GM21423 (cell line): ENCODE results near the gene NUMB.

ENCODE experiments used
- ATAC-seq: cut with Tn5 transposase; IDR thresholded peaks from one replicate; pipeline ENCODE4 v1.9.1; 2021; ENCODE audit warnings: mild to moderate bottlenecking, moderate library complexity; ENCODE audit not compliant: unreplicated experiment

The NUMB gene

GRCh38 chr14:73458183-73458976, at the start of gene NUMB:
Gene NUMB (minus strand): TSS chr14:73458546. CDS start chr14:73355751, 102,795 bp downstream.
- ATAC-seq = peak; percentile 88

- no peak for ATAC-seq
Observed at GRCh38 chr14:73503648-73504047, 45.3 kb upstream of the NUMB start.

DNA sequence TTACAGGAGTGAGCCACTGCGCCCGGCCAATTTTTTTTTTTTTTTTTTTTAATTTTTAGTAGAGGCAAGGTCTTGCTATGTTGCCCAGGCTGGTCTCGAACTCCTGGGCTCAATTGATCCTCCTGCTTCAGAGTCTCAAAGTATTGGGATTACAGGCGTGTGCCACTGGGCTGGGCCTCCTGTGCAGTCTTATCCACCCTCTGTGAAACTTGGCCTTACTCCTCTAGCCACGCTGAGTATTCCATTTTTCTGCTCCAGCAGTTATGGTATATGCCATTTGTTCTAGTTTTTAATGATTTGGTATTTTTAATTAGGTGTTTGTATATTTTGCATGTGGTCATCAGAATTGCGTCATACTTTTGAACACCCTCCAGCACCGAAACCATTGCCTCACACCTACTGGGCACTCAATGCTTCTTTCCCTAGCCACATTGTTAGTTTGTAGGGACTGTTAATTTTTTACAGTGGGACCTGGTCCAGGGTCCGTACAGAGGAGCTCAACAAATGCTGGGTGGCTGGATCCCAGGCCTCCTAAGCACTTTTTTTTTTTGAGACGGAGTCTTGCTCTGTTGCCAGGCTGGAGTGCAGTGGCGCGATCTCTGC, 43.8 kb upstream of the NUMB start:
- no peak for ATAC-seq

DNA sequence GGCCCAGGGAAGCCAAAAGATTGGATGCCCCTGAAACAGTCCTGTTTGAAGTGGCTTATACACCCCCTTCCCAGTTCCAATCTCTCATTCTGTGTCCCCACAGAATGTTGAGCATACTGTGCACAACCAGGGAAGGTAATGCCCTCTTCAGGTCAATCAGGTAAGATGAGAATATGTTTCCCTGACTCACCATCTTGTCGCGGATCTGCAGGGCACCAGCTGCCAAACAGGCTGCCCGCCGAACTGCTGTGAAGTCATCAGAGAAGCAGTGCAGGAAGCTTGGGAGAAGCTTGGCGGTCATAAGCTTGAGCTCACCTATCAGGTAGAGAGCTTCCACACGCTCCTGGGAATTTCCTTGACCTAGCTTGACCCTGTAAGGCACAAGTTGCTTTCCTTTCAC, 42.0 kb upstream of the NUMB start:
- no peak for ATAC-seq

- no peak for ATAC-seq
Observed at GRCh38 chr14:73494593-73494992, 36.2 kb upstream of the NUMB start.

GRCh38 chr14:73492670-73493069, 34.3 kb upstream of the NUMB start:
- no peak for ATAC-seq

GRCh38 chr14:73492043-73492552, 33.8 kb upstream of the NUMB start:
- ATAC-seq = no peak

GRCh38 chr14:73491256-73492042, 33.1 kb upstream of the NUMB start:
- peak; percentile 38 for ATAC-seq

DNA sequence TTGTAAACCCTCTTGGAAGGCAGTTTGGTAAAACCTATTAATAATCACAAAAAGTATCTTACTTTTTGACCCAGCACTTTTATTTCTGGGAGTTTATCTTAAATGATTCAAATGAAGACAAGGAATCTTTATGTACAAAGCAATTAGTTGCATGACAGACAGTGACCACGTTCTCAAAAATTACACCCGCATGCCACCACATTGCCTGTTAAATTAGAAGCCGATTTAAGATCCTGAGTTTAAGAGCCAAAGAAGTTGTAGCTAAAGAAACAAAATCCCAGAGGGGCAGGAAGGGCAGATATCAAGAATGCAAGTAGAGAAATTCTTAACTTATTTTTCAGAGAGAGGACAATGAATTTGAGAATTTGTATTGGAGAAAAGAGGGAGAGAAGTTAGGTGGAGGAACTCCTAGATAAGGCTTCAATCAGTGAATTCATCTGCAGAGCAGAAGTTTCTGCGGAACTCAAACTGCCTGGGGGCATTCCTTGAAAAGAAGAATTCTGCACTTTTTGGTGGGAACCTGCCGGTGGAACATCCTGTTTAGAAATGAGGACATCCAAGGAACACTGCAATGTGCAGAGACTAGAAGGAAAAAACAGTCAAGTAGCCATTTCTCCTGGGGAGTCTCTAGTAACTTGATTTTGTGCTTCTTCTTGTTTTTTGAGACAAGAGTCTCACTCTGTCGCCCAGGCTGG, 31.3 kb upstream of the NUMB start:
- no peak for ATAC-seq

DNA sequence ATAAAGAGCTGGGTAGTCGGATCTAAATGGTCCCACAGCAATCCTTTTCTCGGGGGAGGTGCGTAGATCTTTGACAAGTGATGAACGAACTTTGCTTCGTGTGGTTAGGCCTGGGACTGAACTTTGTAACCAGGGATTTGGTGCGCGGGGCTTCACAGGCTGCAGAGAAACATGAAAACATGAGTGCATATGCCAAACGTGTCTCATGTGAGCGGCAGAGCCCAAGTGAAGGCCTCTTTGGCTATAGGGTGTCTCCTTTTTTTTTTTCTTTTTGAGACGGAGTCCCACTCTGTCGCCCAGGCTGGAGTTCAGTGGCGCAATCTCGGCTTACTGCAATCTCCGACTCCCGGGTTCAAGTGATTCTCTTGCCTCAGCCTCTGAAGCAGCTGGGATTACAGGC, 20.3 kb upstream of the NUMB start:
- no peak for ATAC-seq

GRCh38 chr14:73477618-73478266, 19.4 kb upstream of the NUMB start:
- ATAC-seq = peak; percentile 56

GRCh38 chr14:73476451-73476931, 18.1 kb upstream of the NUMB start:
- ATAC-seq = no peak

DNA sequence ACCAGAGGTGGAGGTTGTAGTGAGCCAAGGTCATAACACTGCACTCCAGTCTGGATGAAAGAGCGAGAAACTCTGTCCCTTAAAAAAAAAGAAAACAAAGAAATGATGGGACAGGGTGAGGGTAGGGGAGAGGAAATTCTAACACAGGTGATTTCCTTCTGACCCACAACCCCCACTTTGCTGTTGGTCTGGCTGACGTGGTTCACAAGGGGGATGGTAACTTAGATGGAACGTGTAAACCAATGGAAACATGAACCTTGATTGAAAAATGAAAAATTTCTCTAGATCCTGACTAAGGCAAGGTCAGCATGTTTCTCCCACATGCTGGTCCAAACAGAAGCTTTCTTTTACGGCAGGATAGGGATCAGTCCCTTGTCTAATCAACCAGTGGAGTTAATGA, 16.6 kb upstream of the NUMB start:
- no peak for ATAC-seq

DNA sequence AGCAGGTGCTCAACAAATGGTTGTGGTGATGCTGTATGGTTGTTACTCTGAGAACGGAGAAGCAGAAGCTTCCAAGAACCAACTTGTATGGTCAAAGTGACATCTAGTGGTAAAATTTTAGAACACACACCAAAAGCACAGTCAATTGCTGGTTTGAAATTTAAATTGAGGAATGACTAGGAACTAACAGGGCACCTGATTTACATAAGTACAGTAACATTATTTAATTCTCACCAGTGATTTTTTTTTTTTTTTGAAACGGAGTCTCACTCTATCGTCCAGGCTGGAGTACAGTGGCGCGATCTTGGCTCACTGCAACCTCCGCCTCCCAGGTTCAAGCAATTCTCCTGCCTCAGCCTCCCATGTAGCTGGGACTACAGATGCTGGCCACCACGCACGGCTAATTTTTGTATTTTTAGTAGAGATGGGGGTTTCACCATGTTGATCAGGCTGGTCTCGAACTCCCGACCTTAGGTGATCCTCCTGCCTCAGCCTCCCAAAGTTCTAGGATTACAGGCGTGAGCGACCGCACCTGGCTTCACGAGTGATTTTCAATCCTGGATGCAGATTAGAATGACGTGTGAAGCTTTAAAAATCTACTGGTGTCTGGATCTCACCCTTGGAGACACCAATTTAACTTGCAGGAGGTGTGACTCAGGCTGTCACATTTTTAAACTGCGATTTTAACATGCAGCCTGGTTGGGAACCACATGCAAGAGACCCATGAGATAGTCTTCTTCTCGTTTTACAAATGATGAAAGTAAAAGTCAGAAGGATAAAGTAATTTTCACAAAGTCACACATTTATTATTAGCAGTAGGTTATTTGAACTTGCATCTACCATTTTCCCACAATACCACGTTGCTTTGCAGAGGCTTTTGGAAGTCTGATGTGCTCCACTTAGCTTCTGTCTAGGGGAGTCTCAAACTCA, 14.1 kb upstream of the NUMB start:
- ATAC-seq = no peak

- no peak for ATAC-seq
Observed at GRCh38 chr14:73471582-73472184, 13.3 kb upstream of the NUMB start.

GRCh38 chr14:73468828-73469375, 10.6 kb upstream of the NUMB start:
- ATAC-seq = no peak

DNA sequence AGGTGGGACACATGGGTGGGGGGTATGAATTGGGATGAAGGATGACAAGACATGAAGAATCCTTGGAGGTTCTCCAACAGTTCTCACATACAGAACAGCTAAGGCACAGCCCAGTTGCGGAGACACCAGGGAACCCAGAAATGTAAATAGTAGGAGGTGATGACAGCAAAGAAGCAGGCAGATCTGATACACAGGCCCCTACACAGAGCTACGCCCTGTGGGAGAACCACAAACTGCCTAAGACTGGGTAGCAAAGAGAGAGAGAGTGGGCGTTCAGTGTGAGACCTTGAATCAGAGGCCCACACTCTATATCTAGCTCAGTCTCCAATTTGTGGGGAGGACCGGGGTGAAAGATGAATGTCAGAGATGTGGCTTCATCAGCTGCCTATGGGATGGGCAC, 9.5 kb upstream of the NUMB start:
- no peak for ATAC-seq

DNA sequence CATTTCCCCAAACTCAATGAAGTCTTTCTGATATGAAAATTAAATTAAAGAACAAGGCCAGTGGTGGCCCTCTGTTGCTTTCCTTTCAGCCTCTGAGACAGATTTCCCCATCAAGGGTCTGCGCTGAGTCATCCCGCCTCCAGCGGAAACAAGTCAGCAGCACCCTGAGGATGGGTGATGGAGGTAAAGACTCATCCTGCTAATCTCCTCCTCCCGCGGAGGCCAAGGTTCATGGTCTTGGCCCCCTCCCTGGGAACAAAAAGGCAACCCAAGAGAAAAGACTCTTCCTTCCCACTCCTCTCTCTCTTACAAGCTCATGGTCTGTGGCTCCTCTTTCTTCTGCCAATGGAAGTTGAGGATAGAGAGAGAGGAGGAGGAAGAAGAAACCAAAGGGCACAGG, 9.0 kb upstream of the NUMB start:
- ATAC-seq = no peak

GRCh38 chr14:73466861-73467260, 8.5 kb upstream of the NUMB start:
- no peak for ATAC-seq
